IPS-18c (cell line): Measurements from ENCODE around the gene PDCD1.
"Not testable (repeated sequence)": the region's sequence is repeated elsewhere in the genome, so short reads cannot be mapped to it uniquely, and the experiment has no call there.

Source experiments
- H3K4me3 ChIP-seq: 2 replicates; pipeline ENCODE4 v1.7.0; 2013; ENCODE audit warnings: low read depth, mild to moderate bottlenecking, low read length, moderate library complexity; ENCODE audit not compliant: insufficient read depth
- H3K9me3 ChIP-seq: one replicate; pipeline ENCODE4 v1.6.1; 2013; ENCODE audit warnings: mild to moderate bottlenecking, low read length, moderate library complexity; ENCODE audit not compliant: control insufficient read depth, insufficient read depth

PDCD1 gene

GRCh38 chr2:241885946-241886643 is 27.4 kb upstream of the PDCD1 start:
- H3K4me3 ChIP-seq: no peak overlapping the region
- H3K9me3 ChIP-seq: no peaks in the 10 kb centered on the region

- Histone ChIP-seq H3K9me3 (no peaks in the 10 kb centered on the region), H3K4me3 (no peak overlapping the region)
Observed at GRCh38 chr2:241885291-241885945, 26.7 kb upstream of the PDCD1 start.

GRCh38 chr2:241884951-241885290 is 26.2 kb upstream of the PDCD1 start:
- no peak overlapping the region for H3K4me3 ChIP-seq

DNA sequence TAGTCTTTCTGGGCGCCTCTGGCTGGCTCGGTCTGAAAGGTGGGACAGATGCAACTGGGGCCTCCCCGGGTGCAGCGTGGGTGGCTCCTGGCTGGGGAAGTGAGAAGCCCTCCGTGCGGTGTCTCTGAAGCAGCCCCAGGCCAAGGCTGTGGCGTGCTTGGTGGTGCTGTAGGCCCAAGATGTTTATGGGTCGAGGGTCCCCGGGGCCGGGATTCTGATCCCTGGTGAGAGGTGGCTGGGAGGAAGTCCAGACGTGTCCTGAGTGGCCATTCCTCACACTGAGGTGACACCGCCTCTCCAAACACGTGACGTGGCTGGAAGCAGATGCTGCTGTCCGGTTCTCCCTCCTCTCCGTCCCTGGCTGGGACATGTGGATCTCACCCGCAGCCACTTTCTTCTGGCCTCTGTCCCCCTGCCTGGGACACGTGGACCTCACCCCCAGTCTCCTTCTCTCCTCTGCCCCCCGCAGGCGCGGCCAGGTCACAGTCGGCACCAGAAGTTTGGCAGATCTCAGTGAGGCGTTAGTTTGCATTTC is 23.5 kb upstream of the PDCD1 start:
- H3K9me3 ChIP-seq: no peaks in the 10 kb centered on the region
- H3K4me3 ChIP-seq: peak overlapping the region; percentile 34

More at GRCh38 chr2:241884951-241885290, 26.2 kb upstream of the PDCD1 start:
- no peaks in the 10 kb centered on the region for H3K9me3 ChIP-seq

- H3K4me3 ChIP-seq: peak overlapping the region; percentile 88
- H3K9me3 ChIP-seq: no peaks in the 10 kb centered on the region
Observed at GRCh38 chr2:241880311-241881073, 21.8 kb upstream of the PDCD1 start.

DNA sequence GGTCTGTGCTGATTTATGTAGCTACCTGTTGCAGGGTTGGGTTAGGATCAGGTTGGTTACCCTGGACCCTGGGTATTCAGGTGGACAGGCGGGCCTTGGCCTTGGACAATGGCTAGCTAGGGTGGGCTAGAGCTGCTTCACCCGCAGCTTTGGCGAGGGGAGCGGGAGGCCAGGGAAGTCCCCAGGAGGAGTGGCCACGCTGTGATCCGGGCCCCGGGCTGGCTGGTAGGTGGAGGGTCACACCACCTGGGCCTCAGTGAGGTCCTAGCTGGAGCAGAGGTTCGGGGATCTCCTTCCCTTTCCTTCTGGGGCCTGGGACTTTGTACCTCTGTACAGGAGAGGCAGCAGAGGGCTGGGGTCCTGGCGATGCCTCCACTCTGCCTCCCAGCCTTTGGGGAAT is 20.6 kb upstream of the PDCD1 start:
- Histone ChIP-seq H3K4me3 (no peak overlapping the region), H3K9me3 (peaks cover 2% of the 10 kb centered on the region)

GRCh38 chr2:241877989-241878970 is 19.6 kb upstream of the PDCD1 start:
- Histone ChIP-seq H3K9me3 (peaks cover 3% of the 10 kb centered on the region), H3K4me3 (no peak overlapping the region)

GRCh38 chr2:241877197-241877685 is 18.5 kb upstream of the PDCD1 start:
- Histone ChIP-seq H3K4me3 (no peak overlapping the region), H3K9me3 (peaks cover 3% of the 10 kb centered on the region)

GRCh38 chr2:241876528-241877196 is 18.0 kb upstream of the PDCD1 start:
- H3K9me3 ChIP-seq: peaks cover 3% of the 10 kb centered on the region
- no peak overlapping the region for H3K4me3 ChIP-seq

GRCh38 chr2:241875754-241876527 is 17.2 kb upstream of the PDCD1 start:
- not testable (repeated sequence) for H3K4me3 ChIP-seq, H3K9me3 ChIP-seq

- no peak overlapping the region for H3K4me3 ChIP-seq
- H3K9me3 ChIP-seq: peaks cover 3% of the 10 kb centered on the region
Observed at GRCh38 chr2:241874277-241874925, 15.7 kb upstream of the PDCD1 start.

GRCh38 chr2:241873803-241874110 is 15.1 kb upstream of the PDCD1 start:
- H3K4me3 ChIP-seq: no peak overlapping the region

DNA sequence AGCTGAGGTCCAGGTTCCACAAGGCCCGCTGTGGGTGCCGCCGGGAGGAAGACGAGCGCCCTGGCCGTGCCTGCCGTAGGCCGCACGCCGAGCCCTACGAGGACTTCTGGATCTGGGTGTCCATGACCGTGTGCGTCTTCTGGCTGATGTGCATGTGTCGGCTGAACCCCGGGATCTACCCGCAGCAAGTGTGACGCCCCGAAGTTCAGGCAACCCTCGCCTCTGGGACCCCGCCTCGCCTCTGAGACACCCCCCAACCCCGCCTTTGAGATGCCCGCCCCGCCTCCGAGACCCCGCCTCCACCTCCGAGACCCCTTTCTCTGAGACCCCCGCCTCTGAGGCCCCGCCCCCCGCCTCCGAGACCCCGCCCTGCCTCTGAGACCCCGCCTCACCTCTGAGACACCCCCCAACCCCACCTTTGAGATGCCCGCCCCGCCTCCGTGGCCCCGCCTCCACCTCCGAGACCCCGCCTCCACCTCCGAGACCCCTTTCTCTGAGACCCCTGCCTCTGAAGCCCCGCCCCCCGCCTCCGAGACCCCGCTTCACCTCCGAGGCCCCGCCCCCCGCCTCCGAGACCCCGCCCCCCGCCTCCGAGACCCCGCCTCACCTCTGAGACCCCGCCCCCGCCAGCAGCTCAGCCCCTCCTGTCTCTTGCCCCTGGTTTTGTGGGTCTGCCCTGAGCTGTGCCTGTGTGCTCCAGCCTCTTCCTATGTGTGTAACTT is 14.5 kb upstream of the PDCD1 start:
- H3K9me3 ChIP-seq: peaks cover 3% of the 10 kb centered on the region
- no peak overlapping the region for H3K4me3 ChIP-seq

More at GRCh38 chr2:241873803-241874110, 15.1 kb upstream of the PDCD1 start:
- H3K9me3 ChIP-seq: peaks cover 3% of the 10 kb centered on the region

DNA sequence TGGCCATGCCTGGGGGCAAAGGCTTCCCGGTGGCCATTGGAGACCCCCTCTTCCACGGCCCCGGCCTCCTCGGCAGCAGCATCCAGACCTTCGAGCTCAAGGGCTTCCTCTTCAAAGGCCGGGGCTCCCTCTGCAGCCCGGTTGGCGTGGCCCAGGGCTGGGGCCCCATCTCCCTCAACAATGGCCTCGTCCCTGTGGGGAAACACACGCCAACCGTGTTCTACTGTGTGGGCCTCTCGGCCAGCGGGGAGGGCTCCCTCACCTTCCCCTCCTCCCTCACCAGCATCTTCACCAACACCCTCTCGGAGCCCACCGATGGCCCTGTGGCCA is 13.6 kb upstream of the PDCD1 start:
- H3K4me3 ChIP-seq: no peak overlapping the region
- H3K9me3 ChIP-seq: peaks cover 3% of the 10 kb centered on the region
